Right atrium auricular region (tissue), 2 donors: Measurements from ENCODE around the gene DNAAF9. TPM values are rescaled to one million over a fixed set of nuclear protein-coding genes. Genes with fewer than 3 reads are reported as not detected.

Source experiments
- DNase-seq: peaks from one replicate; pipeline ENCODE4 v3.0.0-alpha.2; 2019; ENCODE audit warnings: low spot score
- H3K27ac ChIP-seq, 2 donors: fragments of 200-600 bp; sonication (generic); 1 replicate in 1 of 2; 2 replicates in 1 of 2; pipeline ENCODE4 v1.5.1; 2016 to 2019
- H3K27me3 ChIP-seq, 2 donors: fragments of 200-600 bp; sonication (generic); one replicate each; pipeline versions ENCODE4 v1.5.1 to v1.6.0; 2017 to 2019
- H3K36me3 ChIP-seq: fragments of 200-600 bp; sonication (generic); one replicate; pipeline ENCODE4 v1.5.1; 2016
- H3K4me1 ChIP-seq, 2 donors: fragments of 200-600 bp; sonication (generic); one replicate each; pipeline versions ENCODE4 v1.5.1 to v1.6.0; 2017 to 2019
- H3K4me3 ChIP-seq, 2 donors: fragments of 200-600 bp; sonication (generic); 1 replicate in 1 of 2; 2 replicates in 1 of 2; pipeline ENCODE4 v1.5.1; 2017 to 2019; ENCODE audit warnings: mild to moderate bottlenecking in 1 of 2, moderate library complexity in 1 of 2
- H3K9me3 ChIP-seq, 2 donors: fragments of 200-600 bp; sonication (generic); one replicate each; pipeline ENCODE4 v1.5.1; 2019
- CTCF ChIP-seq, 2 donors: fragments of 200-600 bp; sonication (generic); IDR thresholded peaks; one replicate each; pipeline ENCODE4 v1.5.1; 2019; ENCODE audit warnings: antibody characterized with exemption in 2 of 2
- total RNA-seq, 2 donors: library from RNA; depleted of rRNA; stranded (reverse); fragments of >200 nt; gene quantifications; one replicate each; pipeline ENCODE4 v1.1.0, GENCODE V29; 2016

The DNAAF9 gene
- total RNA-seq, 2 donors from 2014 or later, result 13.4 to 19.2 TPM

- no peak overlapping the region for H3K4me3 ChIP-seq
- no peak for TF ChIP-seq CTCF (IDR thresholded peaks at IDR 0.05)
- H3K4me1 ChIP-seq, result no peaks in the 10 kb centered on the region
- no peaks in the 10 kb centered on the region for H3K9me3 ChIP-seq
- H3K27me3 ChIP-seq, result no peaks in the 10 kb centered on the region
- DNase-seq, result no peak
- no peaks in the 10 kb centered on the region for H3K36me3 ChIP-seq
- no peak overlapping the region for H3K27ac ChIP-seq
These were observed 39.9 kb upstream of the DNAAF9 start for GRCh38 chr20:3447321-3447720.

- Histone ChIP-seq H3K4me1 (no peaks in the 10 kb centered on the region), H3K36me3 (no peaks in the 10 kb centered on the region), H3K9me3 (no peaks in the 10 kb centered on the region), H3K27me3 (no peaks in the 10 kb centered on the region), H3K27ac (no peak overlapping the region), H3K4me3 (no peak overlapping the region)
- no peak for DNase-seq
- TF ChIP-seq CTCF (IDR thresholded peaks at IDR 0.05), result no peak
These were observed 39.3 kb upstream of the DNAAF9 start for GRCh38 chr20:3446779-3447178.

GRCh38 chr20:3436864-3437574 is 29.6 kb upstream of the DNAAF9 start:
- H3K9me3 ChIP-seq, result no peaks in the 10 kb centered on the region
- no peak for TF ChIP-seq CTCF (IDR thresholded peaks at IDR 0.05)
- H3K27ac ChIP-seq, result no peak overlapping the region
- no peaks in the 10 kb centered on the region for H3K27me3 ChIP-seq
- H3K4me1 ChIP-seq, result no peaks in the 10 kb centered on the region
- no peaks in the 10 kb centered on the region for H3K36me3 ChIP-seq
- H3K4me3 ChIP-seq, result no peak overlapping the region
- DNase-seq, result no peak

GRCh38 chr20:3434232-3434631 is 26.8 kb upstream of the DNAAF9 start:
- Histone ChIP-seq H3K9me3 (no peaks in the 10 kb centered on the region), H3K27ac (no peak overlapping the region), H3K27me3 (no peaks in the 10 kb centered on the region), H3K4me3 (no peak overlapping the region), H3K4me1 (no peaks in the 10 kb centered on the region), H3K36me3 (no peaks in the 10 kb centered on the region)
- no peak for TF ChIP-seq CTCF (IDR thresholded peaks at IDR 0.05)
- DNase-seq, result no peak

GRCh38 chr20:3433744-3434143 is 26.3 kb upstream of the DNAAF9 start:
- no peak overlapping the region for H3K4me3 ChIP-seq
- no peaks in the 10 kb centered on the region for H3K27me3 ChIP-seq
- no peaks in the 10 kb centered on the region for H3K4me1 ChIP-seq
- H3K27ac ChIP-seq, result no peak overlapping the region
- H3K36me3 ChIP-seq, result no peaks in the 10 kb centered on the region
- no peaks in the 10 kb centered on the region for H3K9me3 ChIP-seq
- no peak for DNase-seq
- no peak for TF ChIP-seq CTCF (IDR thresholded peaks at IDR 0.05)

- no peak for DNase-seq
- Histone ChIP-seq H3K36me3 (no peaks in the 10 kb centered on the region), H3K9me3 (no peaks in the 10 kb centered on the region), H3K4me1 (no peaks in the 10 kb centered on the region), H3K27me3 (no peaks in the 10 kb centered on the region), H3K4me3 (no peak overlapping the region), H3K27ac (no peak overlapping the region)
- no peak for TF ChIP-seq CTCF (IDR thresholded peaks at IDR 0.05)
These were observed 25.4 kb upstream of the DNAAF9 start for GRCh38 chr20:3432844-3433243.
